Natural killer cell (primary cell): Measurements from ENCODE around the gene CREB3. TPM values are rescaled to one million over a fixed set of nuclear protein-coding genes. Genes with fewer than 3 reads are reported as not detected.

Experiments
- ATAC-seq, 3 donors: fragments of 150-1000 bp in 2 of 3; fragments of 200-7000 bp in 1 of 3; cut with Tn5 transposase; 1 replicate in 1 of 3; 2 replicates in 2 of 3; pipeline ENCODE4 v1.10.0; 2021; ENCODE audit warnings: mild to moderate bottlenecking in 2 of 3, moderate library complexity in 2 of 3
- DNase-seq, 2 donors: peaks; one replicate each; pipeline versions ENCODE4 v3.0.0 to v3.0.0-alpha.2; 2013 to 2021; ENCODE audit warnings: mixed read lengths in 1 of 2
- H3K27ac ChIP-seq: one replicate; pipeline ENCODE4 v1.5.1; 2013; ENCODE audit warnings: mild to moderate bottlenecking, low read length
- H3K27me3 ChIP-seq: one replicate; pipeline ENCODE4 v1.6.1; 2013; ENCODE audit warnings: low read length; ENCODE audit not compliant: control insufficient read depth, insufficient read depth
- H3K36me3 ChIP-seq: one replicate; pipeline ENCODE4 v1.6.1; 2013; ENCODE audit warnings: low read length; ENCODE audit not compliant: control insufficient read depth, insufficient read depth
- H3K4me1 ChIP-seq: one replicate; pipeline ENCODE4 v1.6.1; 2013; ENCODE audit warnings: low read length; ENCODE audit not compliant: control insufficient read depth, insufficient read depth
- H3K4me3 ChIP-seq: one replicate; pipeline ENCODE4 v1.5.1; 2013; ENCODE audit warnings: low read length
- H3K9me3 ChIP-seq: one replicate; pipeline ENCODE4 v1.6.1; 2013; ENCODE audit warnings: low read length; ENCODE audit not compliant: control insufficient read depth, insufficient read depth
- H3K27ac Mint-ChIP-seq, 2 donors: one replicate each; pipeline ENCODE4 v1.8.0; 2022; ENCODE audit warnings: mild to moderate bottlenecking in 2 of 2, mixed read lengths in 2 of 2, moderate library complexity in 1 of 2
- H3K27me3 Mint-ChIP-seq, 2 donors: one replicate each; pipeline ENCODE4 v1.8.0; 2022; ENCODE audit warnings: low read depth in 2 of 2, mixed read lengths in 2 of 2
- H3K36me3 Mint-ChIP-seq: one replicate; pipeline ENCODE4 v1.8.0; 2022; ENCODE audit warnings: mixed read lengths
- H3K4me1 Mint-ChIP-seq, 2 donors: one replicate each; pipeline ENCODE4 v1.8.0; 2022; ENCODE audit warnings: mixed read lengths in 2 of 2
- H3K4me3 Mint-ChIP-seq: one replicate; pipeline ENCODE4 v1.8.0; 2022; ENCODE audit warnings: mild to moderate bottlenecking, moderate library complexity, mixed read lengths
- H3K9me3 Mint-ChIP-seq, 2 donors: one replicate each; pipeline ENCODE4 v1.8.0; 2022; ENCODE audit warnings: mixed read lengths in 2 of 2
- WGBS: methylation state at CpG from one replicate; pipeline ENCODE4 v1.1.7; 2013; ENCODE audit warnings: missing lambda C conversion rate; ENCODE audit not compliant: insufficient coverage; 5-methylcytosine and 5-hydroxymethylcytosine counted together
- intact Hi-C: fragments of 100-400 bp; cut with micrococcal nuclease; formaldehyde crosslinking; loops from one replicate; pipeline ENCODE4 v1.14.2; 2022
- total RNA-seq, 4 donors: library from RNA; stranded (reverse); fragments of 120-200 nt in 1 of 4; gene quantifications; one replicate each; pipeline versions ENCODE4 v1.2.3 to v1.2.4, GENCODE V29; 2013 to 2022
- TF ChIP-seq, protein P1 (sequence below): fragments of 200-600 bp; IDR thresholded peaks from one replicate; pipeline ENCODE4 v1.8.0; 2022; ENCODE audit warnings: antibody characterized with exemption

The CREB3 gene
- total RNA-seq, 3 donors from 2014 or later (not counting 1 experiment from before 2014, with no cell fraction given) = 15.7 to 19.7 (median 18.8) TPM

DNA sequence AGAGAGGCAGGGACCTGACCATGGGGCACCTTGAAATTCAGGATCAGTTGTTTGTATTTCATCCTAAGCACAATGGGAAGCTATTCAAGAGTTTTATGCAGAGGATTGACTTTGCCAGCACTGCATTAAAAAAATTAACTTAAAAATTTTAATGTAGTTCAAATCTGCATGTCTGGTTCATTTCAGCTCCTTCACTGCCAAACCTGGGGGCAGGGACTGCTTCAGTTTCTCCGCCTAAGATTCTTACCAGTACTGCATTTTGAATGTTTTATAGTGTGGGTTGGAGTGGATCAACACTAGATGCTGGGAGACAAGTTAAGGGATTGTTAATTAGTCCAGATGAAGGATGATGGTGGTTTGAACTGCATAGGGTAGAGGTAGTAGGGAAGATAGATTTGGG lies 37.3 kb downstream of the CREB3 start:
- H3K27me3 ChIP-seq = no peaks in the 10 kb centered on the region
- intact Hi-C loops = no loop called here
- Mint-ChIP-seq H3K9me3 (no peaks in the 10 kb centered on the region), H3K4me1 (no peaks in the 10 kb centered on the region), H3K27me3 (no peaks in the 10 kb centered on the region), H3K27ac (no peak overlapping the region), H3K36me3 (no peaks in the 10 kb centered on the region), H3K4me3 (no peak overlapping the region)
- no peak overlapping the region for H3K4me3 ChIP-seq
- H3K27ac ChIP-seq = no peak overlapping the region
- TF ChIP-seq, protein P1, sequence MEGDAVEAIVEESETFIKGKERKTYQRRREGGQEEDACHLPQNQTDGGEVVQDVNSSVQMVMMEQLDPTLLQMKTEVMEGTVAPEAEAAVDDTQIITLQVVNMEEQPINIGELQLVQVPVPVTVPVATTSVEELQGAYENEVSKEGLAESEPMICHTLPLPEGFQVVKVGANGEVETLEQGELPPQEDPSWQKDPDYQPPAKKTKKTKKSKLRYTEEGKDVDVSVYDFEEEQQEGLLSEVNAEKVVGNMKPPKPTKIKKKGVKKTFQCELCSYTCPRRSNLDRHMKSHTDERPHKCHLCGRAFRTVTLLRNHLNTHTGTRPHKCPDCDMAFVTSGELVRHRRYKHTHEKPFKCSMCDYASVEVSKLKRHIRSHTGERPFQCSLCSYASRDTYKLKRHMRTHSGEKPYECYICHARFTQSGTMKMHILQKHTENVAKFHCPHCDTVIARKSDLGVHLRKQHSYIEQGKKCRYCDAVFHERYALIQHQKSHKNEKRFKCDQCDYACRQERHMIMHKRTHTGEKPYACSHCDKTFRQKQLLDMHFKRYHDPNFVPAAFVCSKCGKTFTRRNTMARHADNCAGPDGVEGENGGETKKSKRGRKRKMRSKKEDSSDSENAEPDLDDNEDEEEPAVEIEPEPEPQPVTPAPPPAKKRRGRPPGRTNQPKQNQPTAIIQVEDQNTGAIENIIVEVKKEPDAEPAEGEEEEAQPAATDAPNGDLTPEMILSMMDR = no peak
- no peaks in the 10 kb centered on the region for H3K4me1 ChIP-seq
- ATAC-seq (no peak), DNase-seq (no peak)
- no peaks in the 10 kb centered on the region for H3K36me3 ChIP-seq
- H3K9me3 ChIP-seq = no peaks in the 10 kb centered on the region
- 100% methylated on average over 1 of the region's 1 CpG for WGBS

GRCh38 chr9:35771075-35771433 lies 38.6 kb downstream of the CREB3 start:
- Histone ChIP-seq H3K9me3 (no peaks in the 10 kb centered on the region), H3K36me3 (no peaks in the 10 kb centered on the region), H3K27ac (no peak overlapping the region), H3K27me3 (no peaks in the 10 kb centered on the region), H3K4me1 (no peaks in the 10 kb centered on the region), H3K4me3 (no peak overlapping the region)
- intact Hi-C loops = no loop called here
- DNase-seq = no peak
- Mint-ChIP-seq H3K27me3 (no peaks in the 10 kb centered on the region), H3K4me1 (peaks cover 0 to 4% of the 10 kb centered on the region in 2 donors), H3K36me3 (no peaks in the 10 kb centered on the region), H3K27ac (no peak overlapping the region), H3K9me3 (no peaks in the 10 kb centered on the region), H3K4me3 (no peak overlapping the region)
- TF ChIP-seq, protein P1 = no peak
- ATAC-seq = no peak
- 46% methylated on average over 3 of the region's 4 CpGs for WGBS

- TF ChIP-seq, protein P1 = no peak
- Histone ChIP-seq H3K4me3 (no peak overlapping the region), H3K9me3 (no peaks in the 10 kb centered on the region), H3K27me3 (no peaks in the 10 kb centered on the region), H3K36me3 (no peaks in the 10 kb centered on the region), H3K27ac (no peak overlapping the region), H3K4me1 (no peaks in the 10 kb centered on the region)
- intact Hi-C loops = no loop called here
- H3K4me1 Mint-ChIP-seq = peaks cover 0 to 4% of the 10 kb centered on the region in 2 donors
- WGBS = no CpG with 5 or more reads among the region's 1 CpG
- H3K4me3 Mint-ChIP-seq = no peak overlapping the region
- ATAC-seq = no peak
- no peak overlapping the region for H3K27ac Mint-ChIP-seq
- DNase-seq = no peak
- no peaks in the 10 kb centered on the region for H3K36me3 Mint-ChIP-seq
- H3K27me3 Mint-ChIP-seq = no peaks in the 10 kb centered on the region
- H3K9me3 Mint-ChIP-seq = no peaks in the 10 kb centered on the region
These were observed 39.1 kb downstream of the CREB3 start for GRCh38 chr9:35771534-35771933.

DNA sequence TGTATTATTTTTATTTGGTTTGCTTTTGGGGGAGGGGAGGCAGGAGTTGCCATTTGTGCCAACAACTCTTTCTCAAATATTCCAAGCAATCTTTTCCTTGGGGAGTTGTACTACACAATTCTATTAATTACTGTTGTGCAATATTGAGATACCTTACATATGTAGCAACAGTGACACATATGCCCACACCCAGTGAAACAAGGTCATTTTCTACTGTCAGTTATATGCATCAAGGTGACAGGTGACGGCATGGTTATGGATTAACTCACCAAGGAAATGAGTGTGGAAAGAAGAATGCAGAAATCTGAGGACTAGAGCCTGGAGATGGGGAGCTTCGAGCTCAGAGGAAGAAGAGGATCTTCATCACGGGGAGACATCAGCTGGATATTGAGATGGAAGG lies 39.5 kb downstream of the CREB3 start:
- no peak overlapping the region for H3K4me3 Mint-ChIP-seq
- H3K27me3 Mint-ChIP-seq = no peaks in the 10 kb centered on the region
- no peak for ATAC-seq
- intact Hi-C loops = no loop called here
- no peaks in the 10 kb centered on the region for H3K9me3 Mint-ChIP-seq
- H3K36me3 Mint-ChIP-seq = no peaks in the 10 kb centered on the region
- H3K4me3 ChIP-seq = no peak overlapping the region
- H3K27me3 ChIP-seq = no peaks in the 10 kb centered on the region
- no peak for DNase-seq
- H3K36me3 ChIP-seq = no peaks in the 10 kb centered on the region
- H3K9me3 ChIP-seq = no peaks in the 10 kb centered on the region
- WGBS = 90% methylated on average over 3 of the region's 3 CpGs
- peaks cover 0 to 4% of the 10 kb centered on the region in 2 donors for H3K4me1 Mint-ChIP-seq
- H3K4me1 ChIP-seq = no peaks in the 10 kb centered on the region
- TF ChIP-seq, protein P1 = no peak
- H3K27ac Mint-ChIP-seq = no peak overlapping the region
- no peak overlapping the region for H3K27ac ChIP-seq
